Heart left ventricle (tissue), 13 donors: ENCODE data around the gene PTPRH.

Source experiments
- POLR2A ChIP-seq, 2 donors: fragments of 450-650 bp; IDR thresholded peaks; one replicate each; pipeline ENCODE4 v1.6.1; 2017; ENCODE audit warnings: antibody characterized with exemption in 2 of 2, mild to moderate bottlenecking in 2 of 2, moderate library complexity in 2 of 2
- TF ChIP-seq, protein P1 (sequence below), 12 donors: fragments of 200-600 bp; sonication (generic) in 4 of 12; IDR thresholded peaks; one replicate each; pipeline versions ENCODE4 v1.5.0 to v1.8.0; 2018 to 2022; ENCODE audit warnings: antibody characterized with exemption in 12 of 12, mild to moderate bottlenecking in 5 of 12
- donor health status: ischemic (EF 13 %, LVEDD 7.1; RV severe dilation, severe dysfunction).
- donor health status: DM: no; HTN: yes; CAD: no.
- donor health status: DM: no; HTN: no; CAD: no.
- donor health status: ischemic (EF 25% LVEDD 6.9; RV normal size, moderate dysfunction).
- donor health status: ischemic (EF 25% LVEDD 5.7; RV mildly dilated, moderate dysfunction).
- donor health status: ischemic (EF 35%, LVEDD 5.7; RV mildly dilated, moderate dysfunction).
- donor health status: nonischemic (EF 11% LVEDD 7.7; RV severe dilation, severe dysfunction).
- donor health status: DM: yes; HTN: yes; CAD: no.
- donor health status: PGD.
- donor health status: ischemic (EF 29% LVEDD 5.4; RV normal size, mild dysfunction).
- donor health status: nonischemic (EF 23%, LVEDD 6.1; RV moderate dilation, normal function).

DNA sequence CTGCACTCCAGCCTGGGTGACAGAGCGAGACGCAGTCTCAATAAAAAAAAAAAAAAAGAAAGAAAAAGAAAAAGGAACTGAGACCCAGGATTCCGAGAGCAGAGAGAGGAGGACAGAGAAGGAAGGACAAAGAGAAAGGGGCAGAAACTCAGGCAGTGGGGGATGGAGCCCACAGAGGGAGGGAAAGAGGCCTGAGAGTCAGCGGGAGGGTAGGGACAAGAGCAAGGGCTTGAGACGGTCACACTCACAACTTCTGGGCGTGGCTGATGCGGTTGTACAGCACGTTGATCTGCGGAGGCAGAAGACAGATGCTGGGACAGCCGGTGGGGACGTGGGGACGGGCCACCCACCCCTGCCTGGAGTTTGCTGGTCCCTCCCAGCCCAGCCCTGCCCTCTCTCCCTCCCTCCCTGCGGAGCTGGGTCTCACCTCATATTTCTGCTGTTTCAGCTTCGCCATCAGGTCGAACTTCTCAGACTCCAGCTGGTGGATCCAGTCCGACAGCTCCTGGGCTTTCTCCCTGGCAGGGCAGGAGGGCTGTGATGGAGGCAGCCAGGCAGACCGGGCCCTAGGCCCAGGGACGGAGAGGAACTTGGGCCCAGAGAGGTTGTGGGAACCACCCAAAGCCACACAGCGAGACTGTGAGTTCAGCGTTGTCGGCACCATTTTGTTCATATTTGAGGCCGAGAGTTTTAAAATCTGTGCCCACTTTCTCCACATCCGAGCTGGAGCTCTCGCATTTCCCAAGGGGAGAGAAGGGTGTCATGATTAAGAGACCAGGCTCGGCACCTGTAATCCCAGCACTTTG lies 75.5 kb downstream of the PTPRH start:
- TF ChIP-seq, protein P1, sequence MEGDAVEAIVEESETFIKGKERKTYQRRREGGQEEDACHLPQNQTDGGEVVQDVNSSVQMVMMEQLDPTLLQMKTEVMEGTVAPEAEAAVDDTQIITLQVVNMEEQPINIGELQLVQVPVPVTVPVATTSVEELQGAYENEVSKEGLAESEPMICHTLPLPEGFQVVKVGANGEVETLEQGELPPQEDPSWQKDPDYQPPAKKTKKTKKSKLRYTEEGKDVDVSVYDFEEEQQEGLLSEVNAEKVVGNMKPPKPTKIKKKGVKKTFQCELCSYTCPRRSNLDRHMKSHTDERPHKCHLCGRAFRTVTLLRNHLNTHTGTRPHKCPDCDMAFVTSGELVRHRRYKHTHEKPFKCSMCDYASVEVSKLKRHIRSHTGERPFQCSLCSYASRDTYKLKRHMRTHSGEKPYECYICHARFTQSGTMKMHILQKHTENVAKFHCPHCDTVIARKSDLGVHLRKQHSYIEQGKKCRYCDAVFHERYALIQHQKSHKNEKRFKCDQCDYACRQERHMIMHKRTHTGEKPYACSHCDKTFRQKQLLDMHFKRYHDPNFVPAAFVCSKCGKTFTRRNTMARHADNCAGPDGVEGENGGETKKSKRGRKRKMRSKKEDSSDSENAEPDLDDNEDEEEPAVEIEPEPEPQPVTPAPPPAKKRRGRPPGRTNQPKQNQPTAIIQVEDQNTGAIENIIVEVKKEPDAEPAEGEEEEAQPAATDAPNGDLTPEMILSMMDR (IDR thresholded peaks at IDR 0.05), result no peak
- TF ChIP-seq POLR2A (IDR thresholded peaks at IDR 0.05), result no peak
